Loucy (cell line): ENCODE results near the gene SMIM45.

Experiments
- H2AFZ ChIP-seq: fragments of 200-600 bp; sonication (generic); 2 replicates; pipeline ENCODE4 v1.6.0; 2016; ENCODE audit warnings: antibody characterized with exemption, mild to moderate bottlenecking, low read length, moderate library complexity
- H3F3A ChIP-seq: fragments of 200-600 bp; 2 replicates; pipeline ENCODE4 v1.6.0; 2016; ENCODE audit warnings: antibody characterized with exemption, low read depth, mild to moderate bottlenecking
- H3K27me3 ChIP-seq: fragments of 200-600 bp; sonication (generic); 2 replicates; pipeline ENCODE4 v1.6.1; 2014; ENCODE audit warnings: low read length, mild to moderate bottlenecking; ENCODE audit not compliant: insufficient read depth, poor library complexity, severe bottlenecking
- H3K36me3 ChIP-seq: fragments of 200-600 bp; sonication (generic); 2 replicates; pipeline ENCODE4 v1.6.1; 2016; ENCODE audit warnings: low read length; ENCODE audit not compliant: insufficient read depth
- H3K4me1 ChIP-seq: fragments of 200-600 bp; sonication (generic); 2 replicates; pipeline ENCODE4 v1.5.1; 2014; ENCODE audit warnings: low read length, mild to moderate bottlenecking; ENCODE audit not compliant: insufficient read depth, poor library complexity, severe bottlenecking
- H3K4me2 ChIP-seq: fragments of 200-600 bp; sonication (generic); 2 replicates; pipeline ENCODE4 v1.6.0; 2014; ENCODE audit warnings: antibody characterized with exemption, low read length, low read depth, mild to moderate bottlenecking; ENCODE audit not compliant: poor library complexity, severe bottlenecking
- H3K4me3 ChIP-seq: fragments of 200-600 bp; sonication (generic); 2 replicates; pipeline ENCODE4 v1.5.1; 2014; ENCODE audit warnings: low read length, mild to moderate bottlenecking, mixed read lengths; ENCODE audit not compliant: poor library complexity, severe bottlenecking
- H3K79me2 ChIP-seq: fragments of 200-600 bp; sonication (generic); 2 replicates; pipeline ENCODE4 v1.6.1; 2014; ENCODE audit warnings: low read length; ENCODE audit not compliant: insufficient read depth
- H3K9ac ChIP-seq: fragments of 200-600 bp; sonication (generic); 2 replicates; pipeline ENCODE4 v1.6.0; 2014; ENCODE audit warnings: mild to moderate bottlenecking, low read depth, low read length, moderate library complexity; ENCODE audit not compliant: poor library complexity, severe bottlenecking
- H3K9me2 ChIP-seq: fragments of 200-600 bp; sonication (generic); replicated peaks from 2 replicates; pipeline ENCODE4 v1.6.1; 2016; ENCODE audit warnings: low read depth, low read length, mixed read lengths
- H3K9me3 ChIP-seq: fragments of 200-600 bp; sonication (generic); 2 replicates; pipeline ENCODE4 v1.6.1; 2014; ENCODE audit warnings: mild to moderate bottlenecking, antibody characterized with exemption, low read length, low read depth; ENCODE audit not compliant: insufficient read depth
- H4K20me1 ChIP-seq: fragments of 200-600 bp; sonication (generic); 2 replicates; pipeline ENCODE4 v1.6.0; 2014; ENCODE audit warnings: antibody characterized with exemption, low read length, mild to moderate bottlenecking; ENCODE audit not compliant: insufficient read depth, poor library complexity, severe bottlenecking
- CTCF ChIP-seq: fragments of 200-600 bp; sonication (generic); conservative IDR thresholded peaks from 2 replicates; pipeline ENCODE4 v1.5.1; 2014; ENCODE audit warnings: mild to moderate bottlenecking, antibody characterized with exemption, low read length
- EZH2phosphoT487 ChIP-seq: fragments of 200-600 bp; IDR thresholded peaks from 2 replicates; pipeline ENCODE4 v1.6.1; 2018; ENCODE audit warnings: antibody characterized with exemption, mild to moderate bottlenecking, moderate library complexity, borderline replicate concordance

The SMIM45 gene

GRCh38 chr22:41925783-41926460 is 26.0 kb upstream of the SMIM45 start:
- TF ChIP-seq EZH2phosphoT487: no peak
- peak; percentile 20; the same call in 1 of the 2 replicates for TF ChIP-seq CTCF
- no peak overlapping the region for H2AFZ ChIP-seq
- H3K9ac ChIP-seq: no peak overlapping the region

GRCh38 chr22:41927813-41928212 is 24.1 kb upstream of the SMIM45 start:
- Histone ChIP-seq H3K79me2 (no peaks in the 10 kb centered on the region), H3K4me2 (no peak overlapping the region), H3K9ac (no peak overlapping the region), H3K36me3 (no peaks in the 10 kb centered on the region; the same call in 1 of the 2 replicates), H3K4me1 (no peaks in the 10 kb centered on the region), H3K4me3 (no peak overlapping the region), H3K9me2 (no peaks in the 10 kb centered on the region), H2AFZ (no peak overlapping the region), H3F3A (no peaks in the 10 kb centered on the region), H3K9me3 (no peaks in the 10 kb centered on the region), H4K20me1 (no peaks in the 10 kb centered on the region), H3K27me3 (no peaks in the 10 kb centered on the region)
- TF ChIP-seq EZH2phosphoT487 (no peak), CTCF (no peak)

More at GRCh38 chr22:41925783-41926460, 26.0 kb upstream of the SMIM45 start:
- no peak overlapping the region for H3K4me2 ChIP-seq
- no peaks in the 10 kb centered on the region for H3K9me3 ChIP-seq
- no peak overlapping the region for H3K4me3 ChIP-seq
- no peaks in the 10 kb centered on the region for H3K36me3 ChIP-seq
- H3F3A ChIP-seq: no peaks in the 10 kb centered on the region
- no peaks in the 10 kb centered on the region for H3K79me2 ChIP-seq
- H3K9me2 ChIP-seq: no peaks in the 10 kb centered on the region
- H4K20me1 ChIP-seq: no peaks in the 10 kb centered on the region
- no peaks in the 10 kb centered on the region for H3K4me1 ChIP-seq
- no peaks in the 10 kb centered on the region for H3K27me3 ChIP-seq

- H3K9me2 ChIP-seq: no peaks in the 10 kb centered on the region
- no peaks in the 10 kb centered on the region for H4K20me1 ChIP-seq
- H3K9me3 ChIP-seq: no peaks in the 10 kb centered on the region
- H3K9ac ChIP-seq: no peak overlapping the region
- no peak overlapping the region for H3K4me3 ChIP-seq
- H3K4me2 ChIP-seq: no peak overlapping the region
- H3K27me3 ChIP-seq: no peaks in the 10 kb centered on the region
- H2AFZ ChIP-seq: no peak overlapping the region
- no peaks in the 10 kb centered on the region for H3K4me1 ChIP-seq
- no peaks in the 10 kb centered on the region; the same call in 1 of the 2 replicates for H3K36me3 ChIP-seq
- H3F3A ChIP-seq: no peaks in the 10 kb centered on the region
- H3K79me2 ChIP-seq: no peaks in the 10 kb centered on the region
- TF ChIP-seq CTCF (no peak), EZH2phosphoT487 (no peak)
Measured at GRCh38 chr22:41928593-41929417, 23.1 kb upstream of the SMIM45 start.
